Suprapubic skin (tissue), 4 donors: ENCODE results near the gene EME2. TPM values are rescaled to one million over a fixed set of nuclear protein-coding genes. Genes with fewer than 3 reads are reported as not detected.

ENCODE experiments used
- DNase-seq, 2 donors: peaks; one replicate each; pipeline ENCODE4 v3.0.0-alpha.2; 2019; ENCODE audit warnings: low spot score in 2 of 2
- H3K27ac ChIP-seq: fragments of 200-600 bp; sonication (generic); one replicate; pipeline ENCODE4 v1.5.1; 2019
- H3K27me3 ChIP-seq: fragments of 200-600 bp; sonication (generic); one replicate; pipeline ENCODE4 v1.5.1; 2019
- H3K36me3 ChIP-seq: fragments of 200-600 bp; sonication (generic); one replicate; pipeline ENCODE4 v1.5.1; 2019
- H3K4me1 ChIP-seq: fragments of 200-600 bp; sonication (generic); one replicate; pipeline ENCODE4 v1.5.1; 2019
- H3K4me3 ChIP-seq: fragments of 200-600 bp; sonication (generic); one replicate; pipeline ENCODE4 v1.5.1; 2019; ENCODE audit warnings: mild to moderate bottlenecking
- H3K9me3 ChIP-seq: fragments of 200-600 bp; sonication (generic); one replicate; pipeline ENCODE4 v1.5.1; 2019
- EP300 ChIP-seq: sonication (generic); formaldehyde crosslinking; IDR thresholded peaks from one replicate; pipeline ENCODE4 v1.6.1; 2017; ENCODE audit warnings: antibody characterized with exemption
- POLR2A ChIP-seq, 2 donors: fragments of 450-650 bp; IDR thresholded peaks; one replicate each; pipeline ENCODE4 v1.6.1; 2017; ENCODE audit warnings: antibody characterized with exemption in 2 of 2, mild to moderate bottlenecking in 2 of 2, moderate library complexity in 2 of 2
- POLR2AphosphoS5 ChIP-seq, 3 donors: sonication (generic); formaldehyde crosslinking; IDR thresholded peaks; one replicate each; pipeline ENCODE4 v1.6.1; 2017; ENCODE audit warnings: antibody characterized with exemption in 3 of 3
- WGBS: methylation state at CpG from one replicate; pipeline ENCODE4 v1.1.5; 2018; 5-methylcytosine and 5-hydroxymethylcytosine counted together
- total RNA-seq, 4 donors: library from RNA; depleted of rRNA; stranded (reverse); fragments of >200 nt; gene quantifications; one replicate each; pipeline ENCODE4 v1.1.0, GENCODE V29; 2016
- TF ChIP-seq, protein P1 (sequence below), 2 donors: fragments of 200-600 bp in 1 of 2; fragments of 450-650 bp in 1 of 2; sonication (generic) in 1 of 2; IDR thresholded peaks; one replicate each; pipeline ENCODE4 v1.5.1; 2016 to 2019; ENCODE audit warnings: antibody characterized with exemption in 2 of 2, mild to moderate bottlenecking in 1 of 2, moderate library complexity in 1 of 2

EME2 gene
- total RNA-seq, 4 donors from 2014 or later: 9.8 to 26.3 (median 15.1) TPM

DNA sequence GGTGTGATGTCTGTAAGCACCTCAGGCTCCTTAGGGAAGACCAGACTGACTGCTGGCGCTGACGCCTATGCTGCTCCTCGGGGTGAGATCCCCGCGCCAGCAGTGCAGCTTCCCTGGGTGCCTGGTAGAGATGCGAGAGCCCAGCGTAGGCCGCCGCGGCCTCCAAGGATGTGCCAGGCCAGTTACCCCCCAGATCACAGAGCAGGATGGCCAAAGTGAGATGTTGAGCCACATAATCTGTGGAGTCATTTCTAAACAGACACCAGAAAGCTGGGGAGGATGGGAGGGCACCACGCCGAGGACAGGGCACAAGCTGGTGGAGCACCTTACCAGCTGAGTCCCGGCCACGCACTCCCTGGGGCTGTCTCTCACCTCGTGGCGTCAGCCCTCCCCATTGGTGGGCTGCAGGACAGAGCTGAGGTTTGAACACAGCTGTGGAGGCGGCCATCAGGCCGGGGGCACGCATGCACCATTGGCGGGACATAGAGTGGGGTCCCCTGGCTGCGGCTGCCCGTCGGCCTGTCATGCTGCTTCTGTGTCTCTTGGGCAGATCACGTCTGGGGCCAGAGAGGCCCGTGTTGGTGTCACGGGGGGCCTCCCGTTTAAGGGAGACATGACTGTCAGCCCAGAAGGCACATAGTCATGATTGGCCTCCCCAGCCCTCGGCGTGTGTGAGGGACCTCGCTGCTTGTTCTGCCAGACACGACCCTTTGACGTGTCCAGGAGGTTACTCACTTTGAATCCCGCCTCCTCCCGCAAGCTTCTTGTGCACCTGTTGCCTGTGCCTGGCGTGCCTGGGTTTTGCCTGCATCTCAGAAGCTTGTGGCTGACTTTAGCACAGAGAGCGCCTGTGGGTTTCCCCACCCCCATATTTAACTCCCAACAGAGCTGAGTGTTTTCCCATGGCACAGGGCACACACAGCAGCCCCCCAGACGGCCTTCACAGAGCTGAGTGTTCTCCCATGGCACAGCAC lies 44.7 kb upstream of the EME2 start:
- Histone ChIP-seq H3K4me1 (peaks cover 25% of the 10 kb centered on the region), H3K36me3 (peaks cover 62% of the 10 kb centered on the region), H3K9me3 (no peaks in the 10 kb centered on the region), H3K4me3 (no peak overlapping the region), H3K27ac (no peak overlapping the region), H3K27me3 (no peaks in the 10 kb centered on the region)
- DNase-seq: no peak
- no peak for TF ChIP-seq EP300
- 97% methylated on average over 25 of the region's 37 CpGs for WGBS

DNA sequence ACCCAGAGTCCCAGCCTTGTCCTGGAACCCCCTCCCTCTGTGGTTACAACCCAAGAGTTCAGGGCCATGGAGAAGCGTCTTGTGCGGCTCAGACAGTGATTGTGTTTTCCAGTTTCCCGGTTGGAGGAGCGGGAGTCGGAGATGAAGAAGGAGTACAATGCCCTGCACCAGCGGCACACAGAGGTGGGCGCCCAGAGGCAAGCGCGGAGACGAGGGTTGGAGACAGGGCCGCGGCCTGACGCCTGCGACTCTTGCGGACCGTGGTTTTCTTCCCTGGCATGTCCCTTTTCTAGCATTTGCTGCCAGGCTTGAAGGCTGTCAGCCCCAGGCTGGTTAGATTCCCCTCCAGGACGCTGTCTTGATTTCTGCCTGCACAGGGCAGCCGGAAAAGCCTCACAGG lies 43.6 kb upstream of the EME2 start:
- Histone ChIP-seq H3K36me3 (peaks cover 73% of the 10 kb centered on the region), H3K4me3 (no peak overlapping the region), H3K27ac (no peak overlapping the region), H3K4me1 (peaks cover 16% of the 10 kb centered on the region), H3K27me3 (no peaks in the 10 kb centered on the region), H3K9me3 (no peaks in the 10 kb centered on the region)
- no peak for DNase-seq
- no peak for TF ChIP-seq POLR2A (IDR thresholded peaks at IDR 0.05)
- no peak for TF ChIP-seq POLR2AphosphoS5 (IDR thresholded peaks at IDR 0.05)
- TF ChIP-seq EP300: no peak
- TF ChIP-seq, protein P1, sequence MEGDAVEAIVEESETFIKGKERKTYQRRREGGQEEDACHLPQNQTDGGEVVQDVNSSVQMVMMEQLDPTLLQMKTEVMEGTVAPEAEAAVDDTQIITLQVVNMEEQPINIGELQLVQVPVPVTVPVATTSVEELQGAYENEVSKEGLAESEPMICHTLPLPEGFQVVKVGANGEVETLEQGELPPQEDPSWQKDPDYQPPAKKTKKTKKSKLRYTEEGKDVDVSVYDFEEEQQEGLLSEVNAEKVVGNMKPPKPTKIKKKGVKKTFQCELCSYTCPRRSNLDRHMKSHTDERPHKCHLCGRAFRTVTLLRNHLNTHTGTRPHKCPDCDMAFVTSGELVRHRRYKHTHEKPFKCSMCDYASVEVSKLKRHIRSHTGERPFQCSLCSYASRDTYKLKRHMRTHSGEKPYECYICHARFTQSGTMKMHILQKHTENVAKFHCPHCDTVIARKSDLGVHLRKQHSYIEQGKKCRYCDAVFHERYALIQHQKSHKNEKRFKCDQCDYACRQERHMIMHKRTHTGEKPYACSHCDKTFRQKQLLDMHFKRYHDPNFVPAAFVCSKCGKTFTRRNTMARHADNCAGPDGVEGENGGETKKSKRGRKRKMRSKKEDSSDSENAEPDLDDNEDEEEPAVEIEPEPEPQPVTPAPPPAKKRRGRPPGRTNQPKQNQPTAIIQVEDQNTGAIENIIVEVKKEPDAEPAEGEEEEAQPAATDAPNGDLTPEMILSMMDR (IDR thresholded peaks at IDR 0.05): no peak
- WGBS: 94% methylated on average over 18 of the region's 18 CpGs

DNA sequence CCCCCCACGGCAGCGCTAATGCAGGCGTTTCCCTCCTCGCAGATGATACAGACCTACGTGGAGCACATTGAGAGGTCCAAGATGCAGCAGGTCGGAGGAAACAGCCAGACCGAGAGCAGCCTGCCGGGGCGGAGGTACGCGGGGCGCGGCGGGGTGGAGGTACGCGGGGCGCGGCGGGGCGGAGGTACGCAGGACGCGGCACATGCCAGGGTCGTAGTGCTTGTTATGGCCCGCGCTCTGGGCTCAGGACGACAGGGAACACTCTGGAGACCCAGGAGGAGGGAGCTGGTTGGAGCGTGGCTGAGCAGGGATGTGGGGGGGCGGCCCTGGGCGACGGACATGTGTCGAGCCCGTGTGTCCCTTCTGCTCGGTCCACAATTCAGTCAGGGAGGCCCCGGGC lies 43.2 kb upstream of the EME2 start:
- WGBS: 90% methylated on average over 35 of the region's 35 CpGs

DNA sequence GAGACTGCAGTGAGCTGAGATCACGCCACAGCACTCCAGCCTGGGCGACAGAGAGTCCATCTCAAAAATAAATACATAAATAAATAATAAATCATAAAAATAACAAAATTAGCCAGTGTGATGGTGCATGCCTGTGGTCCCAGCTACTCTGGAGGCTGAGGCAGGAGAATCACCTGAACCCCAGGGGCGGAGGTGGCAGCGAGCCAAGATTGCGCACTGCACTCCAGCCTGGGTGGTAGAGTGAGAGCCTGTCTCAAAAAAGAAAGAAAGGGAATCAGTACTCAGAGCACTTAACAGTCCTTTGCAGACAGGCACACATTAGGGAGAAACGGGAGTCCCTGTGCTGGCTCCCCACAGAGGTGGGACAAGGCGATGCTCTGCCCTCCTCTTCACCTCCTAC lies 41.5 kb upstream of the EME2 start:
- peaks cover 62% of the 10 kb centered on the region for H3K36me3 ChIP-seq
- 82% methylated on average over 7 of the region's 7 CpGs for WGBS
- DNase-seq: no peak

More for the DNA sequence above, 43.2 kb upstream of the EME2 start:
- H3K36me3 ChIP-seq: peaks cover 75% of the 10 kb centered on the region
- no peaks in the 10 kb centered on the region for H3K9me3 ChIP-seq
- peaks cover 14% of the 10 kb centered on the region for H3K4me1 ChIP-seq
- no peak overlapping the region for H3K4me3 ChIP-seq
- no peak overlapping the region for H3K27ac ChIP-seq
- H3K27me3 ChIP-seq: no peaks in the 10 kb centered on the region
- DNase-seq: no peak
- TF ChIP-seq, protein P1 (IDR thresholded peaks at IDR 0.05): no peak
- no peak for TF ChIP-seq EP300
- no peak for TF ChIP-seq POLR2A (IDR thresholded peaks at IDR 0.05)
- TF ChIP-seq POLR2AphosphoS5 (IDR thresholded peaks at IDR 0.05): no peak

DNA sequence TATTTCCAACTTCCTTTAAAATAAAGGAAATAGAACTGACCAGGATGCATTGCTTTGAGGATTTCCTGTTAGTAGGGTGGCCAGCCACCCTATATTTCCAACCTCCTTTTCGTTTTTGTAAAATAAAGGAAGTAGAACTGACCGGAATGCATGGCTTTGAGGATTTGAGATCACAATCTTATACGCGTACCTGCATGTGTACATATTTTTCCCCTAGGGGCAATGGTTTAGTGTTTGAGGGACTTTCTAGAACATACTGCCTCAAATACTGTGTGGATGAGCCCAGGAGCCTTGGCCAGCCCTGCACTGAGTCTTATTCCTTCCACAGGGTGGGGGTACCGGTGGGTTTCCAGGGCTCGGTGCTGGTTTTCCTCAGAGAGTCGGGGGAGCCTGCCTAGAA lies 41.0 kb upstream of the EME2 start:
- no peak for DNase-seq
- H3K4me3 ChIP-seq: no peak overlapping the region
- TF ChIP-seq POLR2A (IDR thresholded peaks at IDR 0.05): no peak
- no peak for TF ChIP-seq POLR2AphosphoS5 (IDR thresholded peaks at IDR 0.05)
- no peak for TF ChIP-seq EP300
- TF ChIP-seq, protein P1 (IDR thresholded peaks at IDR 0.05): no peak
- no peaks in the 10 kb centered on the region for H3K27me3 ChIP-seq
- no peak overlapping the region for H3K27ac ChIP-seq
- H3K9me3 ChIP-seq: no peaks in the 10 kb centered on the region
- peaks cover 14% of the 10 kb centered on the region for H3K4me1 ChIP-seq
- H3K36me3 ChIP-seq: peaks cover 56% of the 10 kb centered on the region
- 74% methylated on average over 6 of the region's 7 CpGs for WGBS

More for the DNA sequence above, 41.5 kb upstream of the EME2 start:
- no peaks in the 10 kb centered on the region for H3K27me3 ChIP-seq
- no peaks in the 10 kb centered on the region for H3K9me3 ChIP-seq
- no peak overlapping the region for H3K4me3 ChIP-seq
- H3K27ac ChIP-seq: no peak overlapping the region
- peaks cover 14% of the 10 kb centered on the region for H3K4me1 ChIP-seq
- TF ChIP-seq EP300 (no peak), POLR2AphosphoS5 (IDR thresholded peaks at IDR 0.05) (no peak), POLR2A (IDR thresholded peaks at IDR 0.05) (no peak)
- TF ChIP-seq, protein P1 (IDR thresholded peaks at IDR 0.05): no peak
